Endothelial cell (in vitro differentiated cells): ENCODE results near the gene ACSM6. TPM values are rescaled to one million over a fixed set of nuclear protein-coding genes. Genes with fewer than 3 reads are reported as not detected.
A peak's percentile ranks its signal among the peaks of the same experiment; 100 is the strongest.

Source experiments
- DNase-seq: peaks from one replicate; pipeline ENCODE4 v3.0.0; 2021; ENCODE audit warnings: low spot score
- H3K27ac Mint-ChIP-seq: one replicate; pipeline ENCODE4 v1.8.0; 2021; ENCODE audit warnings: mixed read lengths, inconsistent platforms; ENCODE audit not compliant: unreplicated experiment
- H3K27me3 Mint-ChIP-seq: one replicate; pipeline ENCODE4 v1.8.0; 2021; ENCODE audit warnings: mild to moderate bottlenecking, moderate library complexity, mixed read lengths, inconsistent platforms; ENCODE audit not compliant: unreplicated experiment
- H3K36me3 Mint-ChIP-seq: one replicate; pipeline ENCODE4 v1.8.0; 2021; ENCODE audit warnings: mild to moderate bottlenecking, low read depth, mixed read lengths, inconsistent platforms; ENCODE audit not compliant: unreplicated experiment
- H3K4me1 Mint-ChIP-seq: one replicate; pipeline ENCODE4 v1.8.0; 2021; ENCODE audit warnings: mild to moderate bottlenecking, mixed read lengths, inconsistent platforms; ENCODE audit not compliant: unreplicated experiment
- H3K4me3 Mint-ChIP-seq: one replicate; pipeline ENCODE4 v1.8.0; 2021; ENCODE audit warnings: mild to moderate bottlenecking, mixed read lengths, inconsistent platforms; ENCODE audit not compliant: unreplicated experiment
- H3K9me3 Mint-ChIP-seq: one replicate; pipeline ENCODE4 v1.8.0; 2021; ENCODE audit warnings: mixed read lengths, inconsistent platforms; ENCODE audit not compliant: unreplicated experiment
- CTCF ChIP-seq: fragments of 200-600 bp; sonication (generic); IDR thresholded peaks from one replicate; pipeline ENCODE4 v1.5.0; 2021; ENCODE audit warnings: antibody characterized with exemption; ENCODE audit not compliant: unreplicated experiment
- total RNA-seq: library from RNA; stranded (reverse); fragmentation: NEBNext Ultra II Directional; extraction: Animal tissue kit (Norgen Biotek cat#: 25700); gene quantifications from one replicate; pipeline ENCODE4 v1.2.1, GENCODE V29; 2021; ENCODE audit not compliant: unreplicated experiment

Gene ACSM6
- total RNA-seq, 1 donor from 2014 or later, result not detected

- Mint-ChIP-seq H3K9me3 (no peaks in the 10 kb centered on the region), H3K4me3 (no peak overlapping the region), H3K27ac (no peak overlapping the region), H3K27me3 (peaks cover 7% of the 10 kb centered on the region), H3K36me3 (peaks cover 18% of the 10 kb centered on the region), H3K4me1 (peaks cover 34% of the 10 kb centered on the region)
- DNase-seq, result no peak
- no peak for TF ChIP-seq CTCF
Measured at GRCh38 chr10:95267251-95267650, 73.2 kb downstream of the ACSM6 start.

GRCh38 chr10:95268438-95268837 is 74.4 kb downstream of the ACSM6 start:
- Mint-ChIP-seq H3K4me3 (peak overlapping the region; percentile 40), H3K27me3 (peaks cover 5% of the 10 kb centered on the region), H3K9me3 (no peaks in the 10 kb centered on the region), H3K27ac (peak overlapping the region; percentile 96), H3K4me1 (peaks cover 35% of the 10 kb centered on the region), H3K36me3 (peaks cover 10% of the 10 kb centered on the region)
- TF ChIP-seq CTCF, result no peak
- peak; percentile 33 for DNase-seq

GRCh38 chr10:95273393-95274312 is 79.6 kb downstream of the ACSM6 start:
- H3K27me3 Mint-ChIP-seq, result no peaks in the 10 kb centered on the region
- TF ChIP-seq CTCF, result no peak
- H3K4me3 Mint-ChIP-seq, result peak overlapping the region; percentile 38
- peak overlapping the region; percentile 79 for H3K27ac Mint-ChIP-seq
- DNase-seq, result no peak
- H3K9me3 Mint-ChIP-seq, result no peaks in the 10 kb centered on the region
- H3K36me3 Mint-ChIP-seq, result peaks cover 7% of the 10 kb centered on the region
- peaks cover 37% of the 10 kb centered on the region for H3K4me1 Mint-ChIP-seq

- H3K4me3 Mint-ChIP-seq, result no peak overlapping the region
- DNase-seq, result no peak
- H3K27ac Mint-ChIP-seq, result no peak overlapping the region
- no peak for TF ChIP-seq CTCF
- peaks cover 37% of the 10 kb centered on the region for H3K4me1 Mint-ChIP-seq
- H3K27me3 Mint-ChIP-seq, result peaks cover 2% of the 10 kb centered on the region
- peaks cover 3% of the 10 kb centered on the region for H3K36me3 Mint-ChIP-seq
- H3K9me3 Mint-ChIP-seq, result no peaks in the 10 kb centered on the region
Measured at GRCh38 chr10:95275726-95276366, 81.8 kb downstream of the ACSM6 start.
